Neutrophil (primary cell): ENCODE measurements around the gene PTDSS2.

Experiments used
- H3K27ac ChIP-seq: fragments of 200-600 bp; sonication (generic); 2 replicates; pipeline ENCODE4 v1.5.1; 2016; ENCODE audit warnings: mild to moderate bottlenecking, moderate library complexity
- H3K27me3 ChIP-seq: fragments of 200-600 bp; sonication (generic); 2 replicates; pipeline ENCODE4 v1.6.0; 2016; ENCODE audit warnings: mild to moderate bottlenecking
- H3K36me3 ChIP-seq: fragments of 200-600 bp; sonication (generic); 2 replicates; pipeline ENCODE4 v1.5.1; 2017
- H3K4me1 ChIP-seq, 2 experiments: fragments of 200-600 bp in 1 of 2; sonication (generic) in 1 of 2; 1 replicate in 1 of 2; 2 replicates in 1 of 2; pipeline versions ENCODE4 v1.5.1 to v1.6.1; 2013 to 2016; ENCODE audit warnings: low read depth in 1 of 2, low read length in 1 of 2, mild to moderate bottlenecking in 1 of 2, moderate library complexity in 1 of 2; ENCODE audit not compliant: control insufficient read depth in 1 of 2, insufficient read depth in 1 of 2
- H3K4me3 ChIP-seq, 2 experiments: fragments of 200-600 bp in 1 of 2; sonication (generic) in 1 of 2; 1 replicate in 1 of 2; 2 replicates in 1 of 2; pipeline ENCODE4 v1.5.1; 2013 to 2016; ENCODE audit warnings: low read depth in 1 of 2, low read length in 1 of 2, mild to moderate bottlenecking in 1 of 2, moderate library complexity in 1 of 2
- H3K9me3 ChIP-seq: fragments of 200-600 bp; sonication (generic); 2 replicates; pipeline ENCODE4 v1.5.1; 2016
- TF ChIP-seq, protein P1 (sequence below): fragments of 200-600 bp; sonication (generic); IDR thresholded peaks from 2 replicates; pipeline ENCODE4 v1.5.1; 2016; ENCODE audit warnings: antibody characterized with exemption

PTDSS2 gene

DNA sequence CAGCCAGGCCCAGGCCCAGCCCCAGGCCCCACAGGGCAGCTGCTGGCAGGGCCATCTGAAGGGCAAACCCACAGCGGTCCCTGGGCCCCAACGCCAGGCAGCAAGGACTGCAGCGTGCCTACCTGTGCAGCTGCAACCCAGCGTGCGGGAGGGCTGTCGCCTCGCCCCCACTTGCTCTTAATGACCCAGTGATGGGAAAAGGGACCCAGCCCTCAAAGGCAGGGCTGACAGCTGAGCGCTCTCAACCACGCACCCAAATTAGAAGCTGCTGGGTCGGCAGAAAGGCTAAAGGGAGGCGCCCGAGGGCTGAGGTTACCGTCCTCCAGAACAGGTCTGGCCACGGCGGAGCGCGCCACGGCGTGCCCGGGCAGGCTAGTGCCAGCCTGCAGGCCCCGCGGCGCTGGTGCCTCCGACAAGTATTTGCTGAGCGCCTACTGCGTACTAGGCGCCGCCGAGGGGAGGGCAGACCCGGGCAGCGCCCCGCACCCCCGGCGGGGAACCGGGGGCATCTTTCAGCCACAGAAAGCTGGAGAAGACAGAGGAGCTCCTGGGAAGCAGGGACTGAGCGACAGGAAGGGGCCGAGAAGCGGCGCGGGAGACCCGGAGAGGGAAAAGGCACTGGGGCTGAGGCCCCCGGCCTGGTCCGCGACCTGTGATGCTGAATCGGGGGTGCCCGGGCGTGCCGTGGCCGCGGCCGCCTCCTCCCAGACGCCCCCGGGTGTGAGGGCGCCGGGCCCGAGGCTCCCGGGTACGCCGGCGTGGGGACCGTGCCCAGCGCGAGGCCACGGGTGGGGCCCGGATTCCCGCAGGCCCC, 84.5 kb downstream of the PTDSS2 start:
- Histone ChIP-seq H3K4me1 (peaks cover 30 to 31% of the 10 kb centered on the region in 2 experiments), H3K9me3 (no peaks in the 10 kb centered on the region), H3K27ac (no peak overlapping the region), H3K36me3 (peaks cover 16% of the 10 kb centered on the region), H3K27me3 (peaks cover 49% of the 10 kb centered on the region), H3K4me3 (peak overlapping the region; percentile 53 to 60)
- TF ChIP-seq, protein P1, sequence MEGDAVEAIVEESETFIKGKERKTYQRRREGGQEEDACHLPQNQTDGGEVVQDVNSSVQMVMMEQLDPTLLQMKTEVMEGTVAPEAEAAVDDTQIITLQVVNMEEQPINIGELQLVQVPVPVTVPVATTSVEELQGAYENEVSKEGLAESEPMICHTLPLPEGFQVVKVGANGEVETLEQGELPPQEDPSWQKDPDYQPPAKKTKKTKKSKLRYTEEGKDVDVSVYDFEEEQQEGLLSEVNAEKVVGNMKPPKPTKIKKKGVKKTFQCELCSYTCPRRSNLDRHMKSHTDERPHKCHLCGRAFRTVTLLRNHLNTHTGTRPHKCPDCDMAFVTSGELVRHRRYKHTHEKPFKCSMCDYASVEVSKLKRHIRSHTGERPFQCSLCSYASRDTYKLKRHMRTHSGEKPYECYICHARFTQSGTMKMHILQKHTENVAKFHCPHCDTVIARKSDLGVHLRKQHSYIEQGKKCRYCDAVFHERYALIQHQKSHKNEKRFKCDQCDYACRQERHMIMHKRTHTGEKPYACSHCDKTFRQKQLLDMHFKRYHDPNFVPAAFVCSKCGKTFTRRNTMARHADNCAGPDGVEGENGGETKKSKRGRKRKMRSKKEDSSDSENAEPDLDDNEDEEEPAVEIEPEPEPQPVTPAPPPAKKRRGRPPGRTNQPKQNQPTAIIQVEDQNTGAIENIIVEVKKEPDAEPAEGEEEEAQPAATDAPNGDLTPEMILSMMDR, result no peak

DNA sequence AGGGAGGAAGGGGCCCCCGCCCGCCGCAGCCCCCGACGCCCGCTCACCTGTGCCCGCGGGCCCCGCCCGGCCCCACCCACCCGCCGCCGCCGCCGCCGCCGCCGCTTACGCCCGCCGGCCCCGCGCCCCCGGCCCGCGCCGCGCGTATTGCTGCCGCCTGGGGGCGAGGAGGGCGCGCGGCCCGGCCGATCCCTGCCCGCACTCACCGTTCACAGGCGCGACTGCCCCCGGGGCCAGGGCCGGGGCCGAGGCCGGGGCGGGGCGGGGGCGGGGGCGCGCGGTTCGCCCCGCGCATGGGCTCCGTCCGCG, 85.1 kb downstream of the PTDSS2 start:
- peaks cover 30 to 31% of the 10 kb centered on the region in 2 experiments for H3K4me1 ChIP-seq
- TF ChIP-seq, protein P1, result no peak
- no peak overlapping the region for H3K27ac ChIP-seq
- H3K36me3 ChIP-seq, result peaks cover 16% of the 10 kb centered on the region
- H3K9me3 ChIP-seq, result no peaks in the 10 kb centered on the region
- peaks cover 55% of the 10 kb centered on the region for H3K27me3 ChIP-seq
- H3K4me3 ChIP-seq, result peak overlapping the region; percentile 60 to 71

DNA sequence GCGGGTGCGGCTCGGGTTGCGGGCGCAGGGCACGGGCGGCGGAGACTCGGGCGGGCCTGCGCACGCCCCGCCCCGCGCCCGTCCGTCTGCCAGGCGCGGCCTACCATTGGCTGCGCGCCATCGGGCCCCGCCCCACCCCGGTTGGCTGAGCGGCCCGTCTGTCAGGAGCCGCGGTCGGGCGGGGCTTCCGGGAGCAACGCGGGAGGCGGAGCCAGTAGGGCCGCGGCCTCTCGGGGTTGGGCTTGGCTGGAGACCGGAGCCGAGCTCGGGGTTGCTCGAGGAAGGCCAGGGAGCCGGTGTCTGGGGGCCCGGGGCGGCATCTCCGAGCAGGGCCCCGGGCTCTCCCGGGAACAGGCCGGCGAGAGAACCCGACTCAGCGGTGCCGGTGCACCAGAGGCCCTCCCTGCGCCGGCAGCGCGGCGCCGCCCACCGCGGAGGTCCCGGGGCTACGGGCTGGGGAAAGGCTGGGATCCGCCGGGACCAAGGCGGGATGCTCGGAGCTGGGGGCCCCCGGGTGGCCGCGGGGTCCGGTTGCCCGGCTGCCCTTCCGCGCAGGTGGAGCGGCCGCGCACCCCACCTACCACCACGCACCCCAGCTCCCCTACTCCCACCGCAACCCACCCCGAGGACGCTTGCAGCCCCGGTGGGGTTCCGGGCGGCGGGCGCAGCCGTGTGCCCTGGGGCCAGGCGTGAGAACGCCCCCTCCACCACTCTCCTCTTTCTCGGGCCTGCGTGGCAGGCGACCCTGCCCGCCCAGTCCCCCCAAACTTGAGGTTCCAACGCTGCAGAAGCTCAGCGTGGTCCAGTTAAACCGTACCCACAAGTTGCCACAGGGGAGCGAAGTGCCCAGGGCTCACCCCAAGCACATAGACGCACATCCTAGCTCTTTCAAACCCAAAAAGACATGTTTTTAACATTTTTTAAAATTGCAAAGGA, 85.7 kb downstream of the PTDSS2 start, which contains the start of gene HRAS:
Gene HRAS, minus strand, starts transcription at position 58 of the 936 bp plus-strand sequence.
- H3K4me1 ChIP-seq, result peaks cover 30 to 31% of the 10 kb centered on the region in 2 experiments
- peaks cover 16% of the 10 kb centered on the region for H3K36me3 ChIP-seq
- no peaks in the 10 kb centered on the region for H3K9me3 ChIP-seq
- peak within 1 kb of the TSS; percentile 11 for H3K27ac ChIP-seq
- peaks cover 60% of the 10 kb centered on the region for H3K27me3 ChIP-seq
- TF ChIP-seq, protein P1, result peak; percentile 32
- peak within 1 kb of the TSS; percentile 71 to 87 for H3K4me3 ChIP-seq

DNA sequence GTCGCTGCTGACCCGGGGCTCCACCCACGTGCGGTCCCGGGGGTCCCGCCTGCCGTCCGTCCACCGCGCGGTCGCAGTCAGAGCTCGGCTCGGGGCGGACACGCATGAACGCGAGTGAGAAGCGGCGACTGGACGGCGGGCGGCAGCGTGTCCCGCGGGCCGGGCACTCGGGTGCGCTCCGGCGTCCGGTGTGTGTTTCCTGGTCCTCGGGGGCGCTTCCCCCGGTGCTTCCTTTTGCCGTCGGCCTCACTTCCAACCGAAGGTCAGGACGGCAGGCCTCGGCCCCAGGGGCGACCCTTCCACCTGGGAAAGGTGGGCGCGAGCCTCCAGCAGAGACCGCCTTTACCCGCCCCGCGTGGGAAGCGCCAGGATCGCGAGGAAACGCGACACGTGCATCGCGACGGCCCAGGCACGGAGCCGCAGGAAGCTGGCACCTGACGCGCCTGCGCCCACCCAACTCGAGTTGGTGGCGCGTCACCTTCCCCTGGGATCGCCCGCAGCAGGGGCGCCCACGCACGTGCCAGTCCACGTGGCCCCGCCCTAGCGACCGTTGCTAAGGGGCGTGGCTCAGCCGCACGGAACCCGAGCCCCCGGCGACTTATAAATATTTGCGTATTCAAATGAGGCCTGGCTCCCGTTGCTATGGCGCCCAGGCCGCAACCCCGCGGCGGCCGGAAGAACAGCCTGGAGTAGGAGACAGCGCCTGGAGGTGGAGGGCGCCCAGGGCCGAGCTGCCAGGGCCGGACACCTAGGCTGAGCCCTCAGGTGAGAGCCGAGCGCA, 87.0 kb downstream of the PTDSS2 start, which contains the start of gene LRRC56:
Gene LRRC56, plus strand, starts transcription at position 687 of the 781 bp plus-strand sequence. CDS start 3,158 bp downstream, outside the sequence.
- H3K4me1 ChIP-seq, result peaks cover 30 to 31% of the 10 kb centered on the region in 2 experiments
- H3K36me3 ChIP-seq, result peaks cover 13% of the 10 kb centered on the region
- TF ChIP-seq, protein P1, result no peak
- no peak within 1 kb of the TSS for H3K27ac ChIP-seq
- peaks cover 64% of the 10 kb centered on the region for H3K27me3 ChIP-seq
- no peaks in the 10 kb centered on the region for H3K9me3 ChIP-seq
- H3K4me3 ChIP-seq, result peak within 1 kb of the TSS; percentile 71 to 87
